Tibial nerve (tissue), 4 donors: ENCODE results near the gene SYT3. TPM values are rescaled to one million over a fixed set of nuclear protein-coding genes. Genes with fewer than 3 reads are reported as not detected.

Source experiments
- DNase-seq, 2 donors: peaks; one replicate each; pipeline ENCODE4 v3.0.0-alpha.2; 2019; ENCODE audit warnings: low spot score in 2 of 2
- H3K27ac ChIP-seq, 4 donors: fragments of 200-600 bp; sonication (generic) in 3 of 4; one replicate each; pipeline ENCODE4 v1.5.1; 2017 to 2019; ENCODE audit warnings: mild to moderate bottlenecking in 1 of 4
- H3K27me3 ChIP-seq, 2 donors: fragments of 200-600 bp; sonication (generic) in 1 of 2; one replicate each; pipeline versions ENCODE4 v1.5.1 to v1.6.0; 2017 to 2019
- H3K36me3 ChIP-seq, 3 donors: fragments of 200-600 bp; sonication (generic); one replicate each; pipeline ENCODE4 v1.5.1; 2018 to 2019
- H3K4me1 ChIP-seq, 4 donors: fragments of 200-600 bp; sonication (generic) in 3 of 4; one replicate each; pipeline ENCODE4 v1.5.1; 2017 to 2019
- H3K4me3 ChIP-seq, 4 donors: fragments of 200-600 bp; sonication (generic) in 3 of 4; one replicate each; pipeline ENCODE4 v1.5.1; 2017 to 2019; ENCODE audit warnings: mild to moderate bottlenecking in 1 of 4, moderate library complexity in 1 of 4
- H3K9me3 ChIP-seq, 4 donors: fragments of 200-600 bp; sonication (generic) in 3 of 4; one replicate each; pipeline ENCODE4 v1.5.1; 2017 to 2019
- EP300 ChIP-seq, 2 donors: sonication (generic); formaldehyde crosslinking; IDR thresholded peaks; one replicate each; pipeline ENCODE4 v1.6.1; 2017; ENCODE audit warnings: antibody characterized with exemption in 2 of 2, mild to moderate bottlenecking in 1 of 2
- POLR2A ChIP-seq, 2 donors: fragments of 450-650 bp; IDR thresholded peaks; one replicate each; pipeline ENCODE4 v1.6.1; 2017; ENCODE audit warnings: antibody characterized with exemption in 2 of 2, mild to moderate bottlenecking in 2 of 2, moderate library complexity in 2 of 2
- WGBS, 2 donors: methylation state at CpG; one replicate each; pipeline ENCODE4 v1.1.5; 2018; 5-methylcytosine and 5-hydroxymethylcytosine counted together
- total RNA-seq, 4 donors: library from RNA; depleted of rRNA; stranded (reverse); fragments of >200 nt; gene quantifications; one replicate each; pipeline ENCODE4 v1.1.0, GENCODE V29; 2016
- TF ChIP-seq, protein P1 (sequence below), 5 experiments: fragments of 200-600 bp in 3 of 5; fragments of 450-650 bp in 2 of 5; sonication (generic) in 3 of 5; IDR thresholded peaks; one replicate each; pipeline ENCODE4 v1.5.1; 2016 to 2019; ENCODE audit warnings: antibody characterized with exemption in 5 of 5, mild to moderate bottlenecking in 3 of 5, moderate library complexity in 2 of 5

SYT3 gene
- total RNA-seq, 4 donors from 2014 or later: not detected

DNA sequence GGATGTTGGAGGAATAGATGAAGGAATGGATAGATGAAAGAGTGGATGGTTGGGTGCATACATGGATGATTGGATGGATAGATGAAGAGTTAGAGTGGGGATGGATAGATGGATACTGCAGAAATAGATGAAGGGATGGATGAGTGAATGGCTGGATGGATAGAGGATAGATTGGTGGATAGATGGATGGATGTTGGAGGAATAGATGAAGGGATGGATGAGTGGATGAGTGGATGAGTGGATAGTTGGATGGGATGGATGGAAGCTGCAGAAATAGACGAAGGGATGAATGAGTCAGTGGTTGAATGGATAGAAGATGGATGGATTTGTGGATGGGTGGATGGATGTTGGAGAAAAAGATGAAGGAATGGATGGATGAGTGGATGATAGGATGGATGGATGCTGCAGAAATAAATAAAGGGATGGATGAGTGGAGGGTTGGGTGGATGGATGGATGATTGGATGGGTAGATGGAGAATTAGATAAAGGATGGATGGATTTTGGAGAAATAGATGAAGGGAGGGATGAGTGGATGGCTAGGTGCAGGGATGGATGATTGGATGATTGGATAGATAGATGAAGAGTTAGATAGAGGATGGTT is 4.7 kb upstream of the SYT3 start:
- H3K4me1 ChIP-seq: peaks cover 0 to 2% (median 0%) of the 10 kb centered on the region in 4 donors
- H3K27ac ChIP-seq: no peak overlapping the region
- no peak overlapping the region for H3K4me3 ChIP-seq
- peaks cover 0 to 11% (median 0%) of the 10 kb centered on the region in 4 donors for H3K9me3 ChIP-seq
- WGBS, 2 donors: 38 to 46% methylated on average over 1 of the region's 1 CpG
- peaks cover 0 to 35% of the 10 kb centered on the region in 2 donors for H3K27me3 ChIP-seq
- TF ChIP-seq POLR2A (IDR thresholded peaks at IDR 0.05): no peak
- TF ChIP-seq EP300 (IDR thresholded peaks at IDR 0.05): no peak
- TF ChIP-seq, protein P1, sequence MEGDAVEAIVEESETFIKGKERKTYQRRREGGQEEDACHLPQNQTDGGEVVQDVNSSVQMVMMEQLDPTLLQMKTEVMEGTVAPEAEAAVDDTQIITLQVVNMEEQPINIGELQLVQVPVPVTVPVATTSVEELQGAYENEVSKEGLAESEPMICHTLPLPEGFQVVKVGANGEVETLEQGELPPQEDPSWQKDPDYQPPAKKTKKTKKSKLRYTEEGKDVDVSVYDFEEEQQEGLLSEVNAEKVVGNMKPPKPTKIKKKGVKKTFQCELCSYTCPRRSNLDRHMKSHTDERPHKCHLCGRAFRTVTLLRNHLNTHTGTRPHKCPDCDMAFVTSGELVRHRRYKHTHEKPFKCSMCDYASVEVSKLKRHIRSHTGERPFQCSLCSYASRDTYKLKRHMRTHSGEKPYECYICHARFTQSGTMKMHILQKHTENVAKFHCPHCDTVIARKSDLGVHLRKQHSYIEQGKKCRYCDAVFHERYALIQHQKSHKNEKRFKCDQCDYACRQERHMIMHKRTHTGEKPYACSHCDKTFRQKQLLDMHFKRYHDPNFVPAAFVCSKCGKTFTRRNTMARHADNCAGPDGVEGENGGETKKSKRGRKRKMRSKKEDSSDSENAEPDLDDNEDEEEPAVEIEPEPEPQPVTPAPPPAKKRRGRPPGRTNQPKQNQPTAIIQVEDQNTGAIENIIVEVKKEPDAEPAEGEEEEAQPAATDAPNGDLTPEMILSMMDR (IDR thresholded peaks at IDR 0.05): no peak
- H3K36me3 ChIP-seq: no peaks in the 10 kb centered on the region
- DNase-seq: no peak

DNA sequence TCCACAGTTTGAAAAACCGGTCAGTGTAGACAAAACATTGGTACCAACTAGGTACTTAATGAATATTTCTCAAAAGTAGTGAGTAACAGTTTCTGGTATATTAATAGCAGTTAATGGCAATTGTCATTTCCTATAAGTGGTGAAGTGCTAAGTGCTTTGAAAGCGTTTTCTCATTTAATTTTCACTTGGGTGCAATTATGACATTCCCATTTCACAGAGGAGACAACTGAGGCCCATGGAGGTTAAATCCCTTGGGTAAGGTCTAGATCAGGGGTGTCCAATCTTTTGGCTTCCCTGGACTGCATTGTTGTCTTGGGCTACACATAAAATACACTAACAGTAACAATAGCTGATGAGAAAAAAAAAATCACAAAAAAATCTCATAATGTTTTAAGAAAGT is 687 bp upstream of the SYT3 start:
- peaks cover 0 to 61% of the 10 kb centered on the region in 2 donors for H3K27me3 ChIP-seq
- no peaks in the 10 kb centered on the region for H3K36me3 ChIP-seq
- DNase-seq: no peak
- H3K27ac ChIP-seq: no peak overlapping the region
- no peak overlapping the region for H3K4me3 ChIP-seq
- TF ChIP-seq, protein P1 (IDR thresholded peaks at IDR 0.05): no peak
- TF ChIP-seq EP300 (IDR thresholded peaks at IDR 0.05) (no peak), POLR2A (IDR thresholded peaks at IDR 0.05) (no peak)
- WGBS, 2 donors: 53 to 55% methylated on average over 2 of the region's 2 CpGs
- H3K4me1 ChIP-seq: peaks cover 0 to 3% (median 0%) of the 10 kb centered on the region in 4 donors
- H3K9me3 ChIP-seq: peaks cover 0 to 13% (median 0%) of the 10 kb centered on the region in 4 donors

DNA sequence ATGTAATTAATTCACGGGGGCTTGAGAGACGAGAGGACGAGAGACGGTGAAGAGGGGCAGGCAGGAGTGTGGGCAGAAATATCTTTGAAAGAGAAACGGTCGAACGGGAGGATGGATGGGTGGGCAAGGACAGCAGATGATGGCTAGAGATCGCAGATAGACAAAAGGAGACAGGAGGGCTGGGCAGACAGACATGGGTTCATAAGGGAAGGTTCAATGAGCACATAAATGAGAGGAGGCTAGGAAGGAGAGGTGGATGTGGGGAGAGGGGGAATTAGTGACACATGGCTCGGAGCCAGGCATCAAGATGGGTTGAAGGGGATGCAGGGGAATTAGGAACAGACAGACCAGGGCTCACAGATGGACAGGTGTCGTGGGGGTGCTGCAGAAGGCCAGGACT is 1.1 kb downstream of the SYT3 start:
- no peak overlapping the region for H3K27ac ChIP-seq
- TF ChIP-seq, protein P1 (IDR thresholded peaks at IDR 0.05): no peak
- no peak for TF ChIP-seq POLR2A (IDR thresholded peaks at IDR 0.05)
- no peak for TF ChIP-seq EP300 (IDR thresholded peaks at IDR 0.05)
- WGBS, 2 donors: 45 to 48% methylated on average over 10 of the region's 10 CpGs
- H3K27me3 ChIP-seq: peaks cover 0 to 61% of the 10 kb centered on the region in 2 donors
- peaks cover 0 to 3% (median 0%) of the 10 kb centered on the region in 4 donors for H3K4me1 ChIP-seq
- no peak overlapping the region for H3K4me3 ChIP-seq
- no peak for DNase-seq
- no peaks in the 10 kb centered on the region for H3K36me3 ChIP-seq
- peaks cover 0 to 30% (median 9%) of the 10 kb centered on the region in 4 donors for H3K9me3 ChIP-seq

DNA sequence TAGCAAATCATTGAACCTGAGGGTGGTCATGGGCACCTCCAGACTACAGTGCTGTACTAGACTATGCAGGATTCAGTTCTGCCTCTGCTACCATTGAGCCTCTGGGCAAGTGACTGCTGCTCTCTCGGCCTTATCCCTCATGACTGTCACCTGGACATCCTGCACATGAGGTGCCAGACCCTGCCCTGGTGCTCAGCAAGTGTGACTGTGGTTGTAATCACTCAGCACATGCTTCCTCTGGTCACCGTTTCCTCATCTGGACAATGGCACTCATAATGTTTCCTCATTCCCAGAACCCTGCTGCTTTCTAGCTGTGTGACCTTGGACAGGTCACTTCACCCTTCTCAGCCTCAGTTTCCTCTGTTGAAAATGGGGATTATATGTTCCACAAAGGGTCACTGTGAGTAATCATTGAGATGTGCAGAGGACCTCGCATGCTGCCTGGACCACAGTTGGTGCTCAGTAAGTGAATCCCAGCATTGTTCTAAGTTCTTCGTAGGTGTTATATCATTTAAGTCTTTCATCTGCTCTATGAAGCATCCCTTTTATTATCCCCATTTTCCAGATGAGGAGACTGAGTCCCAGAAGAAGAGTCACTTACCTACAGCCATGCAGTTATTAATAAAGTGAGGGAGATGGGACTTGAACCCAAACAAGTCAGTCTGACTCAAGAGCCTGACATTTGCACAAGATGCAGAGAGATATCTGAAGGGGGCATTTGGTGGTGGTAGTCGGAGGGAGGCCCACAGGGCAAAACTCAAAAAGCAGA is 3.2 kb downstream of the SYT3 start:
- no peak overlapping the region for H3K27ac ChIP-seq
- H3K9me3 ChIP-seq: peaks cover 0 to 50% (median 14%) of the 10 kb centered on the region in 4 donors
- H3K27me3 ChIP-seq: peaks cover 0 to 45% of the 10 kb centered on the region in 2 donors
- DNase-seq: no peak
- H3K4me1 ChIP-seq: peaks cover 0 to 3% (median 0%) of the 10 kb centered on the region in 4 donors
- H3K36me3 ChIP-seq: no peaks in the 10 kb centered on the region
- 75 to 79% methylated on average over 5 of the region's 5 CpGs for WGBS, 2 donors
- TF ChIP-seq, protein P1 (IDR thresholded peaks at IDR 0.05): no peak
- TF ChIP-seq EP300 (IDR thresholded peaks at IDR 0.05): no peak
- no peak for TF ChIP-seq POLR2A (IDR thresholded peaks at IDR 0.05)
- H3K4me3 ChIP-seq: no peak overlapping the region

DNA sequence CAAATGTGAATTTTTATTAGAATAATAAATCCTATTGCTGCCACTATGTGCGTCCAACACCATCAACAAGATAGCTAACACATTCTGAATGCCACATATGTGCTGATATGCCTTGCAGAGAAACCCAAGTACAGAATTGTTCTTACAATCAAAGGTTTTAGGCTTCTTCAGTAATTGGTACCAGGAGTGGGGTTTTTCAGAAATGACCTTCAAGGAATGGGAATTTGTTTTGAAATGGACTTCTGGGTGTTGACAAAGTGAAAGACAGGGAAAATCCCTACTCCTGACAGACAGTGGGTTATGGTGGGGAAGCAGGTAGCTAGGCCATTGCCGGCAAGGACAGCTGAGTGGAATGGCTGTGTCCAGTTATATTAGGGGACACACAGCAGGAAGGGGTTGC is 5.7 kb downstream of the SYT3 start:
- H3K27me3 ChIP-seq: peaks cover 0 to 21% of the 10 kb centered on the region in 2 donors
- no peak overlapping the region for H3K4me3 ChIP-seq
- no peak for DNase-seq
- H3K36me3 ChIP-seq: no peaks in the 10 kb centered on the region
- TF ChIP-seq POLR2A (IDR thresholded peaks at IDR 0.05) (no peak), EP300 (IDR thresholded peaks at IDR 0.05) (no peak)
- TF ChIP-seq, protein P1 (IDR thresholded peaks at IDR 0.05): no peak
- H3K27ac ChIP-seq: no peak overlapping the region
- WGBS, 2 donors: 94% methylated on average over 2 of the region's 2 CpGs
- no peaks in the 10 kb centered on the region for H3K4me1 ChIP-seq
- peaks cover 0 to 47% (median 14%) of the 10 kb centered on the region in 4 donors for H3K9me3 ChIP-seq
